Measurements from ENCODE around the gene EEPD1.

GRCh38 chr7:36199329-36199728 lies 46.3 kb downstream of the EEPD1 start:
- TF ChIP-seq, protein P1, sequence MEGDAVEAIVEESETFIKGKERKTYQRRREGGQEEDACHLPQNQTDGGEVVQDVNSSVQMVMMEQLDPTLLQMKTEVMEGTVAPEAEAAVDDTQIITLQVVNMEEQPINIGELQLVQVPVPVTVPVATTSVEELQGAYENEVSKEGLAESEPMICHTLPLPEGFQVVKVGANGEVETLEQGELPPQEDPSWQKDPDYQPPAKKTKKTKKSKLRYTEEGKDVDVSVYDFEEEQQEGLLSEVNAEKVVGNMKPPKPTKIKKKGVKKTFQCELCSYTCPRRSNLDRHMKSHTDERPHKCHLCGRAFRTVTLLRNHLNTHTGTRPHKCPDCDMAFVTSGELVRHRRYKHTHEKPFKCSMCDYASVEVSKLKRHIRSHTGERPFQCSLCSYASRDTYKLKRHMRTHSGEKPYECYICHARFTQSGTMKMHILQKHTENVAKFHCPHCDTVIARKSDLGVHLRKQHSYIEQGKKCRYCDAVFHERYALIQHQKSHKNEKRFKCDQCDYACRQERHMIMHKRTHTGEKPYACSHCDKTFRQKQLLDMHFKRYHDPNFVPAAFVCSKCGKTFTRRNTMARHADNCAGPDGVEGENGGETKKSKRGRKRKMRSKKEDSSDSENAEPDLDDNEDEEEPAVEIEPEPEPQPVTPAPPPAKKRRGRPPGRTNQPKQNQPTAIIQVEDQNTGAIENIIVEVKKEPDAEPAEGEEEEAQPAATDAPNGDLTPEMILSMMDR (IDR thresholded peaks at IDR 0.05): no peak
- no peak for TF ChIP-seq POLR2A (IDR thresholded peaks at IDR 0.05)
- TF ChIP-seq EP300 (IDR thresholded peaks at IDR 0.05): no peak
